Measurements from ENCODE around the gene ZBTB2.

DNA sequence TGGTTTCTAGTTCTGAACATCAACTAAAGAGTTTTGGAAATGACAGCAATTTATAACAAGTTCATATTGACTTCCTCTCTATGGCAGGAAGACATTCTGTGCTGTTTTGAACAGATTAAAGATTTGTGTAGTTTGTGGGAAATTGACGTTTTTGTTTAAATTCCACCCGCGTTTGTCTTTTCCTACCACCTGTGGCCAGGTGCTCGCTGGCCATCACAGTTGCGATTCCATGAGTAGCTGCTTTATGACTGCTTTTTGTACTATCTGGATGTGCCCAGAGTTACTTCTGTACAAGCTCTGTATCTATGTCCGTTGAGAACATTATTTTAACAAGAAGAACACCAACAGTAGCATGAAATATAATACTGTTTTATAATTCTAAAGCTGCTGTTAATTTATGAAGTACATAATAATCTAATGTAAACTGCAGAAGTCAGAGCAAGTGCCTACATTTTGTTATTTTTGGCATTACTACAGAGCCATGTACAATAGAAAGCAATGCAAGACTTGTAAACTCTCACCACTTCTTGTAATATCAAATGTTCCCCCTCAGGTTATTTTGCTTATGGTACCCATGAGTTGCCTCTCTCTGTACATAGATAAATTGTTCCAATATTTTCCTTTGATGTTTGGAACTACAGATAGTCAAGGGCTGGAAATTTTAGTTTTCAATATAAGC, 33.5 kb downstream of the ZBTB2 start:
- TF ChIP-seq SMC3 (IDR thresholded peaks at IDR 0.05; ENCODE audit: low read depth, low read length) (no peak), POLR2A (IDR thresholded peaks at IDR 0.05; ENCODE audit: low read depth, low read length) (no peak), BHLHE40 (IDR thresholded peaks at IDR 0.05; ENCODE audit: low read depth, low read length) (no peak), RFX5 (IDR thresholded peaks at IDR 0.05; ENCODE audit: low read depth, low read length) (no peak), NFE2L2 (IDR thresholded peaks at IDR 0.05; ENCODE audit: low read depth, low read length) (no peak), CEBPB (IDR thresholded peaks at IDR 0.05; ENCODE audit: low read depth, low read length) (no peak), MAZ (IDR thresholded peaks at IDR 0.05; ENCODE audit: borderline replicate concordance, low read depth, low read length) (no peak)
- TF ChIP-seq, protein P1, sequence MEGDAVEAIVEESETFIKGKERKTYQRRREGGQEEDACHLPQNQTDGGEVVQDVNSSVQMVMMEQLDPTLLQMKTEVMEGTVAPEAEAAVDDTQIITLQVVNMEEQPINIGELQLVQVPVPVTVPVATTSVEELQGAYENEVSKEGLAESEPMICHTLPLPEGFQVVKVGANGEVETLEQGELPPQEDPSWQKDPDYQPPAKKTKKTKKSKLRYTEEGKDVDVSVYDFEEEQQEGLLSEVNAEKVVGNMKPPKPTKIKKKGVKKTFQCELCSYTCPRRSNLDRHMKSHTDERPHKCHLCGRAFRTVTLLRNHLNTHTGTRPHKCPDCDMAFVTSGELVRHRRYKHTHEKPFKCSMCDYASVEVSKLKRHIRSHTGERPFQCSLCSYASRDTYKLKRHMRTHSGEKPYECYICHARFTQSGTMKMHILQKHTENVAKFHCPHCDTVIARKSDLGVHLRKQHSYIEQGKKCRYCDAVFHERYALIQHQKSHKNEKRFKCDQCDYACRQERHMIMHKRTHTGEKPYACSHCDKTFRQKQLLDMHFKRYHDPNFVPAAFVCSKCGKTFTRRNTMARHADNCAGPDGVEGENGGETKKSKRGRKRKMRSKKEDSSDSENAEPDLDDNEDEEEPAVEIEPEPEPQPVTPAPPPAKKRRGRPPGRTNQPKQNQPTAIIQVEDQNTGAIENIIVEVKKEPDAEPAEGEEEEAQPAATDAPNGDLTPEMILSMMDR (conservative IDR thresholded peaks at IDR 0.05; ENCODE audit: low read depth, low read length): no peak
- TF ChIP-seq, protein P2, sequence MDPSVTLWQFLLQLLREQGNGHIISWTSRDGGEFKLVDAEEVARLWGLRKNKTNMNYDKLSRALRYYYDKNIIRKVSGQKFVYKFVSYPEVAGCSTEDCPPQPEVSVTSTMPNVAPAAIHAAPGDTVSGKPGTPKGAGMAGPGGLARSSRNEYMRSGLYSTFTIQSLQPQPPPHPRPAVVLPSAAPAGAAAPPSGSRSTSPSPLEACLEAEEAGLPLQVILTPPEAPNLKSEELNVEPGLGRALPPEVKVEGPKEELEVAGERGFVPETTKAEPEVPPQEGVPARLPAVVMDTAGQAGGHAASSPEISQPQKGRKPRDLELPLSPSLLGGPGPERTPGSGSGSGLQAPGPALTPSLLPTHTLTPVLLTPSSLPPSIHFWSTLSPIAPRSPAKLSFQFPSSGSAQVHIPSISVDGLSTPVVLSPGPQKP (IDR thresholded peaks at IDR 0.05; ENCODE audit: borderline replicate concordance, low read depth, low read length): no peak

Measured in IMR-90 (cell line).